GM23338 (cell line): ENCODE results near the gene PTPRN2. TPM values are rescaled to one million over a fixed set of nuclear protein-coding genes. Genes with fewer than 3 reads are reported as not detected.

Experiments
- ATAC-seq: fragments of 200-7000 bp; cut with Tn5 transposase; 3 replicates; pipeline ENCODE4 v1.9.1; 2020
- DNase-seq: peaks from one replicate; pipeline ENCODE4 v3.0.0-alpha.2; 2015; ENCODE audit warnings: low spot score
- H2AFZ ChIP-seq: fragments of 200-600 bp; sonication (generic); 2 replicates; pipeline ENCODE4 v1.8.0; 2016; ENCODE audit warnings: antibody characterized with exemption, mild to moderate bottlenecking, moderate library complexity
- H3F3A ChIP-seq: fragments of 200-600 bp; sonication (generic); replicated peaks from 2 replicates; pipeline ENCODE4 v1.8.0; 2017; ENCODE audit warnings: antibody characterized with exemption, mixed run types, low read depth
- H3K27ac ChIP-seq: fragments of 200-600 bp; sonication (generic); 2 replicates; pipeline ENCODE4 v1.6.1; 2016; ENCODE audit warnings: low read depth
- H3K27me3 ChIP-seq: fragments of 200-600 bp; sonication (generic); 2 replicates; pipeline ENCODE4 v1.8.0; 2016; ENCODE audit warnings: mild to moderate bottlenecking, mixed run types, moderate library complexity; ENCODE audit not compliant: insufficient read depth
- H3K36me3 ChIP-seq: fragments of 200-600 bp; sonication (generic); 2 replicates; pipeline ENCODE4 v1.8.0; 2016; ENCODE audit warnings: mild to moderate bottlenecking; ENCODE audit not compliant: insufficient read depth
- H3K4me1 ChIP-seq: fragments of 200-600 bp; sonication (generic); 2 replicates; pipeline ENCODE4 v1.8.0; 2016; ENCODE audit warnings: mild to moderate bottlenecking, moderate library complexity; ENCODE audit not compliant: insufficient read depth
- H3K4me2 ChIP-seq: fragments of 200-600 bp; sonication (generic); 2 replicates; pipeline ENCODE4 v1.7.1; 2017; ENCODE audit warnings: mixed run types
- H3K4me3 ChIP-seq: fragments of 200-600 bp; sonication (generic); 2 replicates; pipeline ENCODE4 v1.6.1; 2016; ENCODE audit warnings: mixed run types
- H3K79me2 ChIP-seq: fragments of 200-600 bp; sonication (generic); replicated peaks from 2 replicates; pipeline ENCODE4 v1.8.0; 2017; ENCODE audit warnings: mild to moderate bottlenecking; ENCODE audit not compliant: insufficient read depth
- H3K9me2 ChIP-seq: fragments of 200-600 bp; sonication (generic); 2 replicates; pipeline ENCODE4 v1.8.0; 2017; ENCODE audit not compliant: insufficient read depth
- H4K20me1 ChIP-seq: fragments of 200-600 bp; sonication (generic); replicated peaks from 2 replicates; pipeline ENCODE4 v1.8.0; 2017; ENCODE audit warnings: mild to moderate bottlenecking; ENCODE audit not compliant: insufficient read depth
- H3K27ac Mint-ChIP-seq: 2 replicates; pipeline ENCODE4 v1.8.0; 2020; ENCODE audit warnings: inconsistent platforms, mild to moderate bottlenecking, moderate library complexity, mixed read lengths
- H3K27me3 Mint-ChIP-seq: 3 replicates; pipeline ENCODE4 v1.8.0; 2022; ENCODE audit warnings: low read depth, mild to moderate bottlenecking, moderate library complexity, mixed read lengths, inconsistent platforms; ENCODE audit not compliant: insufficient read depth, poor library complexity
- H3K36me3 Mint-ChIP-seq: 3 replicates; pipeline ENCODE4 v1.8.0; 2021; ENCODE audit warnings: low read depth, mild to moderate bottlenecking, inconsistent platforms, moderate library complexity, mixed read lengths
- H3K4me1 Mint-ChIP-seq: 3 replicates; pipeline ENCODE4 v1.8.0; 2020; ENCODE audit warnings: mild to moderate bottlenecking, inconsistent platforms, mixed read lengths
- H3K4me3 Mint-ChIP-seq: 3 replicates; pipeline ENCODE4 v1.8.0; 2021; ENCODE audit warnings: moderate library complexity, mild to moderate bottlenecking, inconsistent platforms, mixed read lengths
- H3K9me3 Mint-ChIP-seq: 3 replicates; pipeline ENCODE4 v1.8.0; 2020; ENCODE audit warnings: moderate library complexity, mild to moderate bottlenecking, inconsistent platforms, mixed read lengths
- CREB1 ChIP-seq: fragments of 250-450 bp; sonication (Bioruptor Pico); IDR thresholded peaks from 2 replicates; pipeline ENCODE4 v1.5.0; 2020; ENCODE audit warnings: low read depth, mild to moderate bottlenecking, moderate library complexity
- ETS1 ChIP-seq: IDR thresholded peaks from 2 replicates; pipeline ENCODE4 v1.6.1; 2016; ENCODE audit warnings: antibody characterized with exemption
- EZH2 ChIP-seq: fragments of 200-600 bp; sonication (generic); IDR thresholded peaks from one replicate; pipeline ENCODE4 v1.8.0; 2017; ENCODE audit warnings: antibody characterized with exemption, mild to moderate bottlenecking, low read depth; ENCODE audit not compliant: unreplicated experiment
- EZH2phosphoT487 ChIP-seq: fragments of 200-600 bp; sonication (generic); IDR thresholded peaks from one replicate; pipeline ENCODE4 v1.8.1; 2018; ENCODE audit warnings: antibody characterized with exemption; ENCODE audit not compliant: unreplicated experiment
- JUNB ChIP-seq: IDR thresholded peaks from one replicate; pipeline ENCODE4 v1.6.1; 2016; ENCODE audit warnings: antibody characterized with exemption; ENCODE audit not compliant: unreplicated experiment
- NANOG ChIP-seq: IDR thresholded peaks from 2 replicates; pipeline ENCODE4 v1.6.1; 2016; ENCODE audit warnings: antibody characterized with exemption, borderline replicate concordance
- POLR2AphosphoS5 ChIP-seq: IDR thresholded peaks from 2 replicates; pipeline ENCODE4 v1.6.1; 2016; ENCODE audit warnings: antibody characterized with exemption, low read depth
- STAT1 ChIP-seq: IDR thresholded peaks from one replicate; pipeline ENCODE4 v1.6.1; 2016; ENCODE audit warnings: antibody characterized with exemption; ENCODE audit not compliant: unreplicated experiment
- ZNF114 ChIP-seq: fragments of 250-450 bp; sonication (Bioruptor Pico); IDR thresholded peaks from 2 replicates; pipeline ENCODE4 v1.5.0; 2020; ENCODE audit warnings: mild to moderate bottlenecking, moderate library complexity
- ZNF331 ChIP-seq: fragments of 250-450 bp; sonication (Bioruptor Pico); IDR thresholded peaks from 2 replicates; pipeline ENCODE4 v1.5.0; 2020; ENCODE audit warnings: low read depth, mild to moderate bottlenecking, moderate library complexity
- polyA plus RNA-seq: library from polyadenylated mRNA; unstranded; fragments of >200 nt; fragmentation: Nextera tagmentation; extraction: Ambion mirVana; gene quantifications from 2 replicates; pipeline ENCODE4 v1.2.1, GENCODE V29; 2016
- total RNA-seq: library from RNA; depleted of rRNA; stranded (reverse); fragments of >200 nt; shearing (Covaris generic); gene quantifications from 2 replicates; pipeline ENCODE4 v1.2.3, GENCODE V29; 2014
- TF ChIP-seq, protein P1 (sequence below): fragments of 250-450 bp; sonication (Bioruptor Pico); IDR thresholded peaks from 2 replicates; pipeline ENCODE4 v1.5.0; 2020; ENCODE audit warnings: mild to moderate bottlenecking, moderate library complexity
- TF ChIP-seq, protein P2 (sequence below): IDR thresholded peaks from one replicate; pipeline ENCODE4 v1.6.1; 2018; ENCODE audit warnings: antibody characterized with exemption; ENCODE audit not compliant: unreplicated experiment
- TF ChIP-seq, protein P3 (sequence below), 2 experiments: fragments of 200-600 bp in 1 of 2; sonication (generic) in 1 of 2; conservative IDR thresholded peaks; 2 replicates each; pipeline versions ENCODE4 v1.5.1 to v1.6.1; 2016 to 2017; ENCODE audit warnings: antibody characterized with exemption in 2 of 2, low read depth in 2 of 2, mild to moderate bottlenecking in 2 of 2, moderate library complexity in 1 of 2

The PTPRN2 gene
- total and polyA plus RNA-seq, 2 experiments from 2014 or later: 0.87 to 4.0 TPM

GRCh38 chr7:157731126-157731525 is 856.5 kb downstream of the PTPRN2 start:
- Histone ChIP-seq H3K79me2 (no peaks in the 10 kb centered on the region), H3K27me3 (no peaks in the 10 kb centered on the region), H3K4me2 (no peak overlapping the region), H4K20me1 (no peaks in the 10 kb centered on the region), H3K27ac (no peak overlapping the region), H3K4me1 (no peaks in the 10 kb centered on the region), H3F3A (no peaks in the 10 kb centered on the region), H3K9me2 (no peaks in the 10 kb centered on the region), H2AFZ (no peak overlapping the region), H3K4me3 (no peak overlapping the region), H3K36me3 (no peaks in the 10 kb centered on the region)
- Mint-ChIP-seq H3K27ac (no peak overlapping the region), H3K27me3 (peaks cover 5% of the 10 kb centered on the region), H3K9me3 (peaks cover 81% of the 10 kb centered on the region), H3K36me3 (peaks cover 34% of the 10 kb centered on the region), H3K4me1 (no peaks in the 10 kb centered on the region), H3K4me3 (no peak overlapping the region)
- TF ChIP-seq, protein P1, sequence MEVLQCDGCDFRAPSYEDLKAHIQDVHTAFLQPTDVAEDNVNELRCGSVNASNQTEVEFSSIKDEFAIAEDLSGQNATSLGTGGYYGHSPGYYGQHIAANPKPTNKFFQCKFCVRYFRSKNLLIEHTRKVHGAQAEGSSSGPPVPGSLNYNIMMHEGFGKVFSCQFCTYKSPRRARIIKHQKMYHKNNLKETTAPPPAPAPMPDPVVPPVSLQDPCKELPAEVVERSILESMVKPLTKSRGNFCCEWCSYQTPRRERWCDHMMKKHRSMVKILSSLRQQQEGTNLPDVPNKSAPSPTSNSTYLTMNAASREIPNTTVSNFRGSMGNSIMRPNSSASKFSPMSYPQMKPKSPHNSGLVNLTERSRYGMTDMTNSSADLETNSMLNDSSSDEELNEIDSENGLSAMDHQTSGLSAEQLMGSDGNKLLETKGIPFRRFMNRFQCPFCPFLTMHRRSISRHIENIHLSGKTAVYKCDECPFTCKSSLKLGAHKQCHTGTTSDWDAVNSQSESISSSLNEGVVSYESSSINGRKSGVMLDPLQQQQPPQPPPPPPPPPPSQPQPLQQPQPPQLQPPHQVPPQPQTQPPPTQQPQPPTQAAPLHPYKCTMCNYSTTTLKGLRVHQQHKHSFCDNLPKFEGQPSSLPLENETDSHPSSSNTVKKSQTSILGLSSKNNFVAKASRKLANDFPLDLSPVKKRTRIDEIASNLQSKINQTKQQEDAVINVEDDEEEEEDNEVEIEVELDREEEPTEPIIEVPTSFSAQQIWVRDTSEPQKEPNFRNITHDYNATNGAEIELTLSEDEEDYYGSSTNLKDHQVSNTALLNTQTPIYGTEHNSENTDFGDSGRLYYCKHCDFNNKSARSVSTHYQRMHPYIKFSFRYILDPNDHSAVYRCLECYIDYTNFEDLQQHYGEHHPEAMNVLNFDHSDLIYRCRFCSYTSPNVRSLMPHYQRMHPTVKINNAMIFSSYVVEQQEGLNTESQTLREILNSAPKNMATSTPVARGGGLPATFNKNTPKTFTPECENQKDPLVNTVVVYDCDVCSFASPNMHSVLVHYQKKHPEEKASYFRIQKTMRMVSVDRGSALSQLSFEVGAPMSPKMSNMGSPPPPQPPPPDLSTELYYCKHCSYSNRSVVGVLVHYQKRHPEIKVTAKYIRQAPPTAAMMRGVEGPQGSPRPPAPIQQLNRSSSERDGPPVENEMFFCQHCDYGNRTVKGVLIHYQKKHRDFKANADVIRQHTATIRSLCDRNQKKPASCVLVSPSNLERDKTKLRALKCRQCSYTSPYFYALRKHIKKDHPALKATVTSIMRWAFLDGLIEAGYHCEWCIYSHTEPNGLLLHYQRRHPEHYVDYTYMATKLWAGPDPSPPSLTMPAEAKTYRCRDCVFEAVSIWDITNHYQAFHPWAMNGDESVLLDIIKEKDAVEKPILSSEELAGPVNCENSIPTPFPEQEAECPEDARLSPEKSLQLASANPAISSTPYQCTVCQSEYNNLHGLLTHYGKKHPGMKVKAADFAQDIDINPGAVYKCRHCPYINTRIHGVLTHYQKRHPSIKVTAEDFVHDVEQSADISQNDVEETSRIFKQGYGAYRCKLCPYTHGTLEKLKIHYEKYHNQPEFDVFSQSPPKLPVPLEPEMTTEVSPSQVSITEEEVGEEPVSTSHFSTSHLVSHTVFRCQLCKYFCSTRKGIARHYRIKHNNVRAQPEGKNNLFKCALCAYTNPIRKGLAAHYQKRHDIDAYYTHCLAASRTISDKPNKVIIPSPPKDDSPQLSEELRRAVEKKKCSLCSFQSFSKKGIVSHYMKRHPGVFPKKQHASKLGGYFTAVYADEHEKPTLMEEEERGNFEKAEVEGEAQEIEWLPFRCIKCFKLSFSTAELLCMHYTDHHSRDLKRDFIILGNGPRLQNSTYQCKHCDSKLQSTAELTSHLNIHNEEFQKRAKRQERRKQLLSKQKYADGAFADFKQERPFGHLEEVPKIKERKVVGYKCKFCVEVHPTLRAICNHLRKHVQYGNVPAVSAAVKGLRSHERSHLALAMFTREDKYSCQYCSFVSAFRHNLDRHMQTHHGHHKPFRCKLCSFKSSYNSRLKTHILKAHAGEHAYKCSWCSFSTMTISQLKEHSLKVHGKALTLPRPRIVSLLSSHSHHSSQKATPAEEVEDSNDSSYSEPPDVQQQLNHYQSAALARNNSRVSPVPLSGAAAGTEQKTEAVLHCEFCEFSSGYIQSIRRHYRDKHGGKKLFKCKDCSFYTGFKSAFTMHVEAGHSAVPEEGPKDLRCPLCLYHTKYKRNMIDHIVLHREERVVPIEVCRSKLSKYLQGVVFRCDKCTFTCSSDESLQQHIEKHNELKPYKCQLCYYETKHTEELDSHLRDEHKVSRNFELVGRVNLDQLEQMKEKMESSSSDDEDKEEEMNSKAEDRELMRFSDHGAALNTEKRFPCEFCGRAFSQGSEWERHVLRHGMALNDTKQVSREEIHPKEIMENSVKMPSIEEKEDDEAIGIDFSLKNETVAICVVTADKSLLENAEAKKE (CRISPR knock-in tag): no peak
- TF ChIP-seq, protein P2, sequence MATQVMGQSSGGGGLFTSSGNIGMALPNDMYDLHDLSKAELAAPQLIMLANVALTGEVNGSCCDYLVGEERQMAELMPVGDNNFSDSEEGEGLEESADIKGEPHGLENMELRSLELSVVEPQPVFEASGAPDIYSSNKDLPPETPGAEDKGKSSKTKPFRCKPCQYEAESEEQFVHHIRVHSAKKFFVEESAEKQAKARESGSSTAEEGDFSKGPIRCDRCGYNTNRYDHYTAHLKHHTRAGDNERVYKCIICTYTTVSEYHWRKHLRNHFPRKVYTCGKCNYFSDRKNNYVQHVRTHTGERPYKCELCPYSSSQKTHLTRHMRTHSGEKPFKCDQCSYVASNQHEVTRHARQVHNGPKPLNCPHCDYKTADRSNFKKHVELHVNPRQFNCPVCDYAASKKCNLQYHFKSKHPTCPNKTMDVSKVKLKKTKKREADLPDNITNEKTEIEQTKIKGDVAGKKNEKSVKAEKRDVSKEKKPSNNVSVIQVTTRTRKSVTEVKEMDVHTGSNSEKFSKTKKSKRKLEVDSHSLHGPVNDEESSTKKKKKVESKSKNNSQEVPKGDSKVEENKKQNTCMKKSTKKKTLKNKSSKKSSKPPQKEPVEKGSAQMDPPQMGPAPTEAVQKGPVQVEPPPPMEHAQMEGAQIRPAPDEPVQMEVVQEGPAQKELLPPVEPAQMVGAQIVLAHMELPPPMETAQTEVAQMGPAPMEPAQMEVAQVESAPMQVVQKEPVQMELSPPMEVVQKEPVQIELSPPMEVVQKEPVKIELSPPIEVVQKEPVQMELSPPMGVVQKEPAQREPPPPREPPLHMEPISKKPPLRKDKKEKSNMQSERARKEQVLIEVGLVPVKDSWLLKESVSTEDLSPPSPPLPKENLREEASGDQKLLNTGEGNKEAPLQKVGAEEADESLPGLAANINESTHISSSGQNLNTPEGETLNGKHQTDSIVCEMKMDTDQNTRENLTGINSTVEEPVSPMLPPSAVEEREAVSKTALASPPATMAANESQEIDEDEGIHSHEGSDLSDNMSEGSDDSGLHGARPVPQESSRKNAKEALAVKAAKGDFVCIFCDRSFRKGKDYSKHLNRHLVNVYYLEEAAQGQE: no peak
- TF ChIP-seq ETS1: no peak
- TF ChIP-seq ZNF331 (CRISPR knock-in tag): no peak
- TF ChIP-seq, protein P3, sequence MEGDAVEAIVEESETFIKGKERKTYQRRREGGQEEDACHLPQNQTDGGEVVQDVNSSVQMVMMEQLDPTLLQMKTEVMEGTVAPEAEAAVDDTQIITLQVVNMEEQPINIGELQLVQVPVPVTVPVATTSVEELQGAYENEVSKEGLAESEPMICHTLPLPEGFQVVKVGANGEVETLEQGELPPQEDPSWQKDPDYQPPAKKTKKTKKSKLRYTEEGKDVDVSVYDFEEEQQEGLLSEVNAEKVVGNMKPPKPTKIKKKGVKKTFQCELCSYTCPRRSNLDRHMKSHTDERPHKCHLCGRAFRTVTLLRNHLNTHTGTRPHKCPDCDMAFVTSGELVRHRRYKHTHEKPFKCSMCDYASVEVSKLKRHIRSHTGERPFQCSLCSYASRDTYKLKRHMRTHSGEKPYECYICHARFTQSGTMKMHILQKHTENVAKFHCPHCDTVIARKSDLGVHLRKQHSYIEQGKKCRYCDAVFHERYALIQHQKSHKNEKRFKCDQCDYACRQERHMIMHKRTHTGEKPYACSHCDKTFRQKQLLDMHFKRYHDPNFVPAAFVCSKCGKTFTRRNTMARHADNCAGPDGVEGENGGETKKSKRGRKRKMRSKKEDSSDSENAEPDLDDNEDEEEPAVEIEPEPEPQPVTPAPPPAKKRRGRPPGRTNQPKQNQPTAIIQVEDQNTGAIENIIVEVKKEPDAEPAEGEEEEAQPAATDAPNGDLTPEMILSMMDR (conservative IDR thresholded peaks at IDR 0.05; ENCODE audit: low read depth in 2 of 2): no peak
- no peak for TF ChIP-seq STAT1
- no peak for TF ChIP-seq EZH2
- no peak for TF ChIP-seq CREB1 (CRISPR knock-in tag)
- TF ChIP-seq EZH2phosphoT487: no peak
- no peak for TF ChIP-seq POLR2AphosphoS5
- no peak for TF ChIP-seq JUNB
- TF ChIP-seq NANOG: no peak
- TF ChIP-seq ZNF114 (CRISPR knock-in tag): no peak
- no peak for DNase-seq
- no peak for ATAC-seq
